GM12801 (cell line): ENCODE measurements around the gene OSBPL8.

Source experiments
- CTCF ChIP-seq: IDR thresholded peaks from one replicate; pipeline ENCODE4 v1.5.1; 2011; ENCODE audit warnings: control low read depth; ENCODE audit not compliant: insufficient read length; ENCODE audit errors: extremely low read depth

The OSBPL8 gene

GRCh38 chr12:76535170-76535569 lies 24.4 kb downstream of the OSBPL8 start:
- TF ChIP-seq CTCF = no peak

GRCh38 chr12:76533331-76533730 lies 26.2 kb downstream of the OSBPL8 start:
- TF ChIP-seq CTCF = no peak

- TF ChIP-seq CTCF = no peak
These were observed 27.1 kb downstream of the OSBPL8 start for GRCh38 chr12:76532520-76532919.

- TF ChIP-seq CTCF = no peak
These were observed 28.5 kb downstream of the OSBPL8 start for GRCh38 chr12:76531056-76531455.

GRCh38 chr12:76530516-76530915 lies 29.1 kb downstream of the OSBPL8 start:
- no peak for TF ChIP-seq CTCF

- no peak for TF ChIP-seq CTCF
These were observed 30.2 kb downstream of the OSBPL8 start for GRCh38 chr12:76529226-76529918.

- TF ChIP-seq CTCF = no peak
These were observed 36.2 kb downstream of the OSBPL8 start for GRCh38 chr12:76523408-76523807.

- no peak for TF ChIP-seq CTCF
These were observed 39.2 kb downstream of the OSBPL8 start for GRCh38 chr12:76520348-76520747.
